ENCODE data around the gene CUL2. TPM values are rescaled to one million over a fixed set of nuclear protein-coding genes. Genes with fewer than 3 reads are reported as not detected.

Gene CUL2
- total RNA-seq, 1 experiment from 2014 or later = 32.4 TPM

DNA sequence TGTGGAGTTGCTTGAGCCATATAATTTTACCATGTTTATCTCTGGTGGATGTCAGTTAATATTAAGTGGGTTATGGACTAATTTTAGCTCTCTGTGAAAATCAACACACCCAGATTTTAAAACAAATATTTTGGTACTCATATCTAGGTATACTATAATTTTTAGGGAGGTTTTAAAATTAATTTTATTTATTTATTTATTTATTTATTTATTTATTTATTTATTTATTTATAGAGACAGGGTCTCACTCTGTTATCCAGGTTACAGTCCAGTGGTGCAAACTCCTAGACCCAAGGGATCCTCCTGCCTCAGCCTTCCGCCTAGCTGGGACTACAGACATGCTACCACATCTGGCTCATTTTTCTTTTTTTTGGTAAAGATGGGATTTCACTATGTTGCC, 29.2 kb upstream of the CUL2 start:
- H3K4me1 ChIP-seq (ENCODE audit: control insufficient read depth, insufficient read depth, low read length) = no peaks in the 10 kb centered on the region
- no peaks in the 10 kb centered on the region for H3K36me3 ChIP-seq (ENCODE audit: control insufficient read depth, insufficient read depth, low read length)
- POLR2A ChIA-PET = no interaction called here
- H3K4me3 ChIP-seq (ENCODE audit: low read depth in 2 of 2, low read length in 2 of 2) = no peak overlapping the region
- H3K27ac ChIP-seq (ENCODE audit: low read length) = no peak overlapping the region
- DNase-seq (ENCODE audit: low read depth, low spot score) (no peak), ATAC-seq (no peak)
- intact Hi-C loops (cut with micrococcal nuclease; ENCODE audit: unreplicated experiment) = no loop called here
- H3K27me3 ChIP-seq (ENCODE audit: control insufficient read depth, insufficient read depth, low read length) = no peaks in the 10 kb centered on the region
- no peaks in the 10 kb centered on the region for H3K9me3 ChIP-seq (ENCODE audit: control insufficient read depth, insufficient read depth, low read depth, low read length)
- no TSS peak for BruUV-seq (replicated peaks)
- in situ Hi-C loops (cut with HindIII; ENCODE audit: low pct_unique_long_range_greater_than_20kb, low sequenced_read_pairs) = no loop called here
- CTCF ChIA-PET = interaction anchor here (0.6 to 1.8 kb wide), 2 partner anchors 98 to 100 kb away, joined by 6 read pairs; no protein-coding TSS in a partner anchor
- TF ChIP-seq, protein P1, sequence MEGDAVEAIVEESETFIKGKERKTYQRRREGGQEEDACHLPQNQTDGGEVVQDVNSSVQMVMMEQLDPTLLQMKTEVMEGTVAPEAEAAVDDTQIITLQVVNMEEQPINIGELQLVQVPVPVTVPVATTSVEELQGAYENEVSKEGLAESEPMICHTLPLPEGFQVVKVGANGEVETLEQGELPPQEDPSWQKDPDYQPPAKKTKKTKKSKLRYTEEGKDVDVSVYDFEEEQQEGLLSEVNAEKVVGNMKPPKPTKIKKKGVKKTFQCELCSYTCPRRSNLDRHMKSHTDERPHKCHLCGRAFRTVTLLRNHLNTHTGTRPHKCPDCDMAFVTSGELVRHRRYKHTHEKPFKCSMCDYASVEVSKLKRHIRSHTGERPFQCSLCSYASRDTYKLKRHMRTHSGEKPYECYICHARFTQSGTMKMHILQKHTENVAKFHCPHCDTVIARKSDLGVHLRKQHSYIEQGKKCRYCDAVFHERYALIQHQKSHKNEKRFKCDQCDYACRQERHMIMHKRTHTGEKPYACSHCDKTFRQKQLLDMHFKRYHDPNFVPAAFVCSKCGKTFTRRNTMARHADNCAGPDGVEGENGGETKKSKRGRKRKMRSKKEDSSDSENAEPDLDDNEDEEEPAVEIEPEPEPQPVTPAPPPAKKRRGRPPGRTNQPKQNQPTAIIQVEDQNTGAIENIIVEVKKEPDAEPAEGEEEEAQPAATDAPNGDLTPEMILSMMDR (IDR thresholded peaks at IDR 0.05) = no peak
- TF ChIP-seq SIN3A (IDR thresholded peaks at IDR 0.05; ENCODE audit: borderline replicate concordance, insufficient read depth, low read depth, low read length) = no peak

DNA sequence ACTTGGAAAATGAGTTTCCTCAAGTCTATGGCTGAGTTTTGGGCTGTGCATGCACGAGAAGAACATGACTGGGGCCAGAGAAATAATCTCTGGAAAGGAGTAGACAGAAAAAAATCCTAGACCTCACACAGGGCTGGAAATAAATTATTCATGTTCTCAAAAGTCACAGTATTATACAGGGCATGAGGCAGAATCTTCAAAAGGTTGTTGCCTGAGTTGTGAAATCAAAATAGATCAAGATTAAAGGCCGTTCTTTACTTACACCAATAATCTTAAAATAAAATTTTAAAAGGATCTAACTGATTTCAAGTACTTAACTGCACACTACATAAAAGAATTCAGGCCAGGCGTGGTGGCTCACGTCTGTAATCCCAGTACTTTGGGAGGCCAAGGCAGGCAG, 22.4 kb upstream of the CUL2 start:
- Histone ChIP-seq H3K27ac (ENCODE audit: low read length) (no peak overlapping the region), H3K4me1 (ENCODE audit: control insufficient read depth, insufficient read depth, low read length) (no peaks in the 10 kb centered on the region), H3K4me3 (ENCODE audit: low read depth in 2 of 2, low read length in 2 of 2) (no peak overlapping the region), H3K27me3 (ENCODE audit: control insufficient read depth, insufficient read depth, low read length) (no peaks in the 10 kb centered on the region), H3K36me3 (ENCODE audit: control insufficient read depth, insufficient read depth, low read length) (no peaks in the 10 kb centered on the region), H3K9me3 (ENCODE audit: control insufficient read depth, insufficient read depth, low read depth, low read length) (no peaks in the 10 kb centered on the region)
- BruUV-seq (replicated peaks) = no TSS peak
- intact Hi-C loops (cut with micrococcal nuclease; ENCODE audit: unreplicated experiment) (no loop called here), in situ Hi-C loops (cut with HindIII; ENCODE audit: low pct_unique_long_range_greater_than_20kb, low sequenced_read_pairs) (no loop called here)
- POLR2A ChIA-PET = interaction anchor here (0.6 kb wide), 1 partner anchor 18 kb away, joined by 4 read pairs; no protein-coding TSS in a partner anchor
- no peak for DNase-seq (ENCODE audit: low read depth, low spot score)
- TF ChIP-seq, protein P1 (IDR thresholded peaks at IDR 0.05) = no peak
- TF ChIP-seq POLR2AphosphoS5 (IDR thresholded peaks at IDR 0.05; ENCODE audit: low read depth, low read length) = no peak
- no peak for TF ChIP-seq TCF7L2 (IDR thresholded peaks at IDR 0.05; ENCODE audit: low read depth, low read length)
- no peak for TF ChIP-seq SIN3A (IDR thresholded peaks at IDR 0.05; ENCODE audit: borderline replicate concordance, insufficient read depth, low read depth, low read length)
- TF ChIP-seq, protein P2, sequence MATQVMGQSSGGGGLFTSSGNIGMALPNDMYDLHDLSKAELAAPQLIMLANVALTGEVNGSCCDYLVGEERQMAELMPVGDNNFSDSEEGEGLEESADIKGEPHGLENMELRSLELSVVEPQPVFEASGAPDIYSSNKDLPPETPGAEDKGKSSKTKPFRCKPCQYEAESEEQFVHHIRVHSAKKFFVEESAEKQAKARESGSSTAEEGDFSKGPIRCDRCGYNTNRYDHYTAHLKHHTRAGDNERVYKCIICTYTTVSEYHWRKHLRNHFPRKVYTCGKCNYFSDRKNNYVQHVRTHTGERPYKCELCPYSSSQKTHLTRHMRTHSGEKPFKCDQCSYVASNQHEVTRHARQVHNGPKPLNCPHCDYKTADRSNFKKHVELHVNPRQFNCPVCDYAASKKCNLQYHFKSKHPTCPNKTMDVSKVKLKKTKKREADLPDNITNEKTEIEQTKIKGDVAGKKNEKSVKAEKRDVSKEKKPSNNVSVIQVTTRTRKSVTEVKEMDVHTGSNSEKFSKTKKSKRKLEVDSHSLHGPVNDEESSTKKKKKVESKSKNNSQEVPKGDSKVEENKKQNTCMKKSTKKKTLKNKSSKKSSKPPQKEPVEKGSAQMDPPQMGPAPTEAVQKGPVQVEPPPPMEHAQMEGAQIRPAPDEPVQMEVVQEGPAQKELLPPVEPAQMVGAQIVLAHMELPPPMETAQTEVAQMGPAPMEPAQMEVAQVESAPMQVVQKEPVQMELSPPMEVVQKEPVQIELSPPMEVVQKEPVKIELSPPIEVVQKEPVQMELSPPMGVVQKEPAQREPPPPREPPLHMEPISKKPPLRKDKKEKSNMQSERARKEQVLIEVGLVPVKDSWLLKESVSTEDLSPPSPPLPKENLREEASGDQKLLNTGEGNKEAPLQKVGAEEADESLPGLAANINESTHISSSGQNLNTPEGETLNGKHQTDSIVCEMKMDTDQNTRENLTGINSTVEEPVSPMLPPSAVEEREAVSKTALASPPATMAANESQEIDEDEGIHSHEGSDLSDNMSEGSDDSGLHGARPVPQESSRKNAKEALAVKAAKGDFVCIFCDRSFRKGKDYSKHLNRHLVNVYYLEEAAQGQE (IDR thresholded peaks at IDR 0.05; ENCODE audit: insufficient read depth in 1 of 2, low read depth in 2 of 2, low read length in 1 of 2) = no peak
- no peak for ATAC-seq
- CTCF ChIA-PET = no interaction called here
